Vagina (tissue), 2 donors: Measurements from ENCODE around the gene TK2. TPM values are rescaled to one million over a fixed set of nuclear protein-coding genes. Genes with fewer than 3 reads are reported as not detected.

Experiments used
- DNase-seq, 2 donors: peaks; one replicate each; pipeline ENCODE4 v3.0.0-alpha.2; 2017; ENCODE audit errors: extremely low spot score in 2 of 2
- H3K27ac ChIP-seq: fragments of 200-600 bp; sonication (generic); one replicate; pipeline ENCODE4 v1.5.1; 2019
- H3K27me3 ChIP-seq: fragments of 200-600 bp; sonication (generic); one replicate; pipeline ENCODE4 v1.5.1; 2019
- H3K36me3 ChIP-seq, 2 donors: fragments of 200-600 bp; sonication (generic); one replicate each; pipeline ENCODE4 v1.5.1; 2017 to 2019
- H3K4me1 ChIP-seq: fragments of 200-600 bp; sonication (generic); one replicate; pipeline ENCODE4 v1.5.1; 2019
- H3K4me3 ChIP-seq, 2 donors: fragments of 200-600 bp; sonication (generic); 1 replicate in 1 of 2; 2 replicates in 1 of 2; pipeline ENCODE4 v1.5.1; 2016 to 2019
- H3K9me3 ChIP-seq: fragments of 200-600 bp; sonication (generic); one replicate; pipeline ENCODE4 v1.5.1; 2019
- CTCF ChIP-seq, 3 experiments: fragments of 450-650 bp in 2 of 3; fragments of 200-600 bp in 1 of 3; sonication (generic) in 1 of 3; IDR thresholded peaks; one replicate each; pipeline ENCODE4 v1.5.1; 2017 to 2019; ENCODE audit warnings: antibody characterized with exemption in 3 of 3, mild to moderate bottlenecking in 2 of 3, moderate library complexity in 2 of 3
- POLR2A ChIP-seq, 2 donors: fragments of 450-650 bp; IDR thresholded peaks; one replicate each; pipeline ENCODE4 v1.6.1; 2017; ENCODE audit warnings: antibody characterized with exemption in 2 of 2, mild to moderate bottlenecking in 2 of 2, moderate library complexity in 2 of 2
- POLR2AphosphoS5 ChIP-seq, 2 donors: sonication (generic); formaldehyde crosslinking; IDR thresholded peaks; one replicate each; pipeline ENCODE4 v1.9.0; 2017; ENCODE audit warnings: antibody characterized with exemption in 2 of 2, mild to moderate bottlenecking in 2 of 2, low read depth in 1 of 2; ENCODE audit not compliant: insufficient read depth in 1 of 2
- intact Hi-C: fragments of 100-400 bp; cut with DNase I; formaldehyde crosslinking; loops from one replicate; pipeline ENCODE4 v1.15.1; 2023
- total RNA-seq: library from RNA; depleted of rRNA; stranded (reverse); fragments of >200 nt; gene quantifications from one replicate; pipeline ENCODE4 v1.2.3, GENCODE V29; 2016

TK2 gene
- total RNA-seq, 1 donor from 2014 or later = 43.2 TPM

- Histone ChIP-seq H3K27ac (no peak within 1 kb of the TSS), H3K4me3 (no peak within 1 kb of the TSS), H3K9me3 (no peaks in the 10 kb centered on the region), H3K4me1 (no peaks in the 10 kb centered on the region), H3K27me3 (no peaks in the 10 kb centered on the region), H3K36me3 (peaks cover 0 to 10% of the 10 kb centered on the region in 2 donors)
- DNase-seq = peak in 1 of 2 donors; percentile 49
- no peak for TF ChIP-seq POLR2AphosphoS5 (IDR thresholded peaks at IDR 0.05; ENCODE audit: insufficient read depth in 1 of 2, low read depth in 1 of 2)
- TF ChIP-seq POLR2A (IDR thresholded peaks at IDR 0.05) = no peak
- no peak for TF ChIP-seq CTCF (IDR thresholded peaks at IDR 0.05)
- intact Hi-C loops = no loop called here
Measured at GRCh38 chr16:66566051-66566901, 16.4 kb upstream of the TK2 start, which contains the start of gene CMTM1. Gene CMTM1, plus strand, starts transcription at chr16:66566439. Its CDS starts 75 bp downstream, at chr16:66566514.

DNA sequence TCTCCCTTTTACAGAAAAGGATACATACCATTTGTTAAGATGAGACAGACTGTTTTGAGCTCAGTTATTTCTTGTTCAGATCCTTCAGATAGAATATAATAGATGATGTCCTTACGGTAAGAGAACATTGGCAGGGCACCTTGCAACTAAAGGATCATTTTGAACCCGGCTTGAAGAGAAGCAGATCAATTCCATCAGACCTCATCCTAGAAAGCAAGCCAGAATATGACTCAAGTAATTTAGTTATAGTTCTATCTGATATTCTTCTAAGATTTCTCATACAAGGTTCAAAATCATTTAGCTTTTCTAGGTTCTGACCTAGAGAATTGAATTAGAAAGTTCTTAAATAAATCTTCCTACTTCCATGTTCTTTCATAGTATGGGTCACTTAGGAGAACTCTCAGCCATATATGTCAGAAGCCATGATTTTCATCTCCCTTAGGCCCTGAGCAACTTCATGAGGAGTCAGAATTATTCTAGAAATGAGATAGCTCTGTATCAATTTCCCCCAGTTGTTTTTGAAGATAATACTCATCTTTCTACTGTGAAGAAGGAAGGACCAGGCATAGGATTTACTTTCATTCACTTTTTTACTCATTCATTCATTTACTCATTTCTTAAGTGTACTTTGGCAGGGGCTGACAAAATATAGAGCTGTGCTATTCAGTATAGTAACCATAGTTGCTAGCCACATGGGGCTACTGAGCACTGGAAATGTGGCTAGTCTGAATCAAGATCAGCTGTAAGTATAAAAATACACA lies 13.8 kb upstream of the TK2 start:
- Histone ChIP-seq H3K27me3 (no peaks in the 10 kb centered on the region), H3K27ac (no peak overlapping the region), H3K4me1 (no peaks in the 10 kb centered on the region), H3K4me3 (no peak overlapping the region), H3K36me3 (peaks cover 0 to 14% of the 10 kb centered on the region in 2 donors), H3K9me3 (no peaks in the 10 kb centered on the region)
- TF ChIP-seq CTCF (IDR thresholded peaks at IDR 0.05) = no peak
- intact Hi-C loops = no loop called here
- no peak for DNase-seq

DNA sequence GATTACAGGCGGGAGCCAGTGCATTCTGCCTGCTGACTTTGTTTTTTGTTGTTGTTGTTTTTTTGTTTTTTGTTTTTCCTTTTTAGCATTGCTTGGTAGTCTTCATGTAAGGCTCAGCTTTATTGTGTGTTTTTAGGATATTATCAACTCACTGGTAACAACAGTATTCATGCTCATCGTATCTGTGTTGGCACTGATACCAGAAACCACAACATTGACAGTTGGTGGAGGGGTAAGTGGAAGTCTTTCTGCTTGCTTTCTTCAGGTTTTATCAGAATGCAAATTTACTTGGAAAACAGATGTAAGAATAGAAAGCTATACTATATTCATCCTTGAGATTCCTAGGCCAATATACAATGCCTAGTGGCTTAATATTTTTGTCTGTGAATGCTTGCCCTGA lies 13.1 kb upstream of the TK2 start:
- peaks cover 0 to 14% of the 10 kb centered on the region in 2 donors for H3K36me3 ChIP-seq
- intact Hi-C loops = no loop called here
- no peaks in the 10 kb centered on the region for H3K9me3 ChIP-seq
- no peak overlapping the region for H3K4me3 ChIP-seq
- no peak for TF ChIP-seq POLR2AphosphoS5 (IDR thresholded peaks at IDR 0.05; ENCODE audit: insufficient read depth in 1 of 2, low read depth in 1 of 2)
- no peak for TF ChIP-seq POLR2A (IDR thresholded peaks at IDR 0.05)
- no peak for TF ChIP-seq CTCF (IDR thresholded peaks at IDR 0.05)
- no peaks in the 10 kb centered on the region for H3K4me1 ChIP-seq
- no peak overlapping the region for H3K27ac ChIP-seq
- no peak for DNase-seq
- no peaks in the 10 kb centered on the region for H3K27me3 ChIP-seq

GRCh38 chr16:66562409-66562808 lies 12.5 kb upstream of the TK2 start:
- intact Hi-C loops = no loop called here
- no peaks in the 10 kb centered on the region for H3K9me3 ChIP-seq
- H3K4me3 ChIP-seq = no peak overlapping the region
- TF ChIP-seq CTCF (IDR thresholded peaks at IDR 0.05) (no peak), POLR2A (IDR thresholded peaks at IDR 0.05) (no peak), POLR2AphosphoS5 (IDR thresholded peaks at IDR 0.05; ENCODE audit: insufficient read depth in 1 of 2, low read depth in 1 of 2) (no peak)
- H3K4me1 ChIP-seq = no peaks in the 10 kb centered on the region
- DNase-seq = no peak
- H3K27me3 ChIP-seq = no peaks in the 10 kb centered on the region
- H3K27ac ChIP-seq = no peak overlapping the region
- H3K36me3 ChIP-seq = peaks cover 0 to 14% of the 10 kb centered on the region in 2 donors
